HG03066 (cell line): ENCODE results near the gene RNF26.

ENCODE experiments used
- ATAC-seq: cut with Tn5 transposase; IDR thresholded peaks from one replicate; pipeline ENCODE4 v1.9.1; 2021; ENCODE audit warnings: low read depth; ENCODE audit not compliant: unreplicated experiment

RNF26 gene

GRCh38 chr11:119347940-119348605 lies 13.7 kb downstream of the RNF26 start:
- ATAC-seq: no peak

GRCh38 chr11:119350302-119350701 lies 16.0 kb downstream of the RNF26 start:
- ATAC-seq: no peak

- ATAC-seq: no peak
Observed at GRCh38 chr11:119351232-119351631, 16.9 kb downstream of the RNF26 start.

GRCh38 chr11:119352857-119353260 lies 18.5 kb downstream of the RNF26 start:
- no peak for ATAC-seq

GRCh38 chr11:119355091-119355843 lies 20.9 kb downstream of the RNF26 start:
- ATAC-seq: no peak

- peak; percentile 75 for ATAC-seq
Observed at GRCh38 chr11:119356349-119357031, 22.2 kb downstream of the RNF26 start.

- no peak for ATAC-seq
Observed at GRCh38 chr11:119357074-119357473, 22.7 kb downstream of the RNF26 start.

- ATAC-seq: no peak
Observed at GRCh38 chr11:119359365-119360214, 25.3 kb downstream of the RNF26 start.

- no peak for ATAC-seq
Observed at GRCh38 chr11:119361056-119361787, 26.9 kb downstream of the RNF26 start.

GRCh38 chr11:119361941-119362725 lies 27.8 kb downstream of the RNF26 start:
- no peak for ATAC-seq

GRCh38 chr11:119362741-119363080 lies 28.4 kb downstream of the RNF26 start:
- ATAC-seq: no peak

- ATAC-seq: no peak
Observed at GRCh38 chr11:119363081-119363850, 28.9 kb downstream of the RNF26 start.

- ATAC-seq: no peak
Observed at GRCh38 chr11:119363851-119364590, 29.7 kb downstream of the RNF26 start.

- no peak for ATAC-seq
Observed at GRCh38 chr11:119365071-119365591, 30.8 kb downstream of the RNF26 start.

- no peak for ATAC-seq
Observed at GRCh38 chr11:119366690-119367620, 32.6 kb downstream of the RNF26 start.

GRCh38 chr11:119367661-119368120 lies 33.4 kb downstream of the RNF26 start:
- ATAC-seq: no peak
